Left lung (tissue), 10 donors: Measurements from ENCODE around the gene GAS6. TPM values are rescaled to one million over a fixed set of nuclear protein-coding genes. Genes with fewer than 3 reads are reported as not detected.

Experiments used
- ATAC-seq: fragments of 200-7000 bp; cut with Tn5 transposase; one replicate; pipeline ENCODE4 v1.9.1; 2020; ENCODE audit warnings: moderate library complexity
- DNase-seq, 4 donors: peaks; one replicate each; pipeline ENCODE4 v3.0.0-alpha.2; 2013 to 2020
- H3K27ac ChIP-seq, 2 donors: fragments of 200-600 bp; sonication (generic) in 1 of 2; one replicate each; pipeline versions ENCODE4 v1.5.0 to v1.8.0; 2020 to 2021
- H3K27me3 ChIP-seq, 2 donors: fragments of 200-600 bp; sonication (generic) in 1 of 2; one replicate each; pipeline versions ENCODE4 v1.5.0 to v1.8.0; 2020 to 2021
- H3K36me3 ChIP-seq, 2 donors: fragments of 200-600 bp; sonication (generic) in 1 of 2; one replicate each; pipeline versions ENCODE4 v1.5.0 to v1.8.0; 2020 to 2021
- H3K4me1 ChIP-seq, 2 donors: fragments of 200-600 bp; one replicate each; pipeline ENCODE4 v1.8.0; 2021
- H3K4me3 ChIP-seq, 2 donors: fragments of 200-600 bp; sonication (generic) in 1 of 2; one replicate each; pipeline versions ENCODE4 v1.5.0 to v1.8.0; 2020 to 2021; ENCODE audit warnings: mild to moderate bottlenecking in 1 of 2
- H3K9me3 ChIP-seq, 2 donors: fragments of 200-600 bp; sonication (generic) in 1 of 2; one replicate each; pipeline versions ENCODE4 v1.5.0 to v1.8.0; 2020 to 2021
- intact Hi-C, 2 donors: fragments of 100-400 bp; cut with DNase I; formaldehyde crosslinking; loops; one replicate each; pipeline versions ENCODE4 v1.11.2 to v1.14.2; 2022
- polyA plus RNA-seq, 6 donors: library from polyadenylated mRNA; unstranded; fragments of 120-200 nt; gene quantifications; one replicate each; pipeline ENCODE4 v1.2.1, GENCODE V29; 2013; ENCODE audit not compliant: insufficient read length in 6 of 6
- total RNA-seq, 2 donors: library from RNA; stranded (reverse); fragmentation: NEBNext Ultra II Directional; extraction: Animal tissue kit (Norgen Biotek cat#: 25700); gene quantifications; one replicate each; pipeline ENCODE4 v1.2.1, GENCODE V29; 2021
- TF ChIP-seq, protein P1 (sequence below), 2 donors: fragments of 200-600 bp; sonication (generic) in 1 of 2; IDR thresholded peaks; one replicate each; pipeline versions ENCODE4 v1.5.0 to v1.8.0; 2021; ENCODE audit warnings: antibody characterized with exemption in 2 of 2
- donor health status: DM: no; HTN: yes; CAD: no.
- donor health status: DM: no; HTN: no; CAD: no.

Gene GAS6
- total and polyA plus RNA-seq, 8 donors, result 24.8 to 169 (median 33.5) TPM

DNA sequence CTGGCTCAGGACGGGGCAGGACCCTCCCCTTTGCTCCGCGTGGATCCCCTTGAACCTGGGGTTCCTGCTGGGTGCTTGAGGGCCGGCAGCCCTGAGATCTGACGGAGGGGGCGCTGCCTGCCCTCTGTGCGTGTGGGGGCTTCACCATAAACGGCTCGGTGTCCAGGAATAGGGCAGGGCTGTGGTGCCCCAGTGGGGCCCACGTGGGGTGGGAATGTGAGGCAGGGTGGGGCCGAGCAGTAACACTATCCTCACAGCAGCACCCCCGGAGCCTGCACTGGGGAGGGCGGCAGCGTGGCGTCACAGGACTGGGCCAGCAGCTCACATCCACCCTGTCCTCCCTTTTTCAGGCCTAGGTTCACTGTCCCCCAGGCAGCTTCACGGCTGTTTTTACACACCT is 38.0 kb downstream of the GAS6 start:
- TF ChIP-seq, protein P1, sequence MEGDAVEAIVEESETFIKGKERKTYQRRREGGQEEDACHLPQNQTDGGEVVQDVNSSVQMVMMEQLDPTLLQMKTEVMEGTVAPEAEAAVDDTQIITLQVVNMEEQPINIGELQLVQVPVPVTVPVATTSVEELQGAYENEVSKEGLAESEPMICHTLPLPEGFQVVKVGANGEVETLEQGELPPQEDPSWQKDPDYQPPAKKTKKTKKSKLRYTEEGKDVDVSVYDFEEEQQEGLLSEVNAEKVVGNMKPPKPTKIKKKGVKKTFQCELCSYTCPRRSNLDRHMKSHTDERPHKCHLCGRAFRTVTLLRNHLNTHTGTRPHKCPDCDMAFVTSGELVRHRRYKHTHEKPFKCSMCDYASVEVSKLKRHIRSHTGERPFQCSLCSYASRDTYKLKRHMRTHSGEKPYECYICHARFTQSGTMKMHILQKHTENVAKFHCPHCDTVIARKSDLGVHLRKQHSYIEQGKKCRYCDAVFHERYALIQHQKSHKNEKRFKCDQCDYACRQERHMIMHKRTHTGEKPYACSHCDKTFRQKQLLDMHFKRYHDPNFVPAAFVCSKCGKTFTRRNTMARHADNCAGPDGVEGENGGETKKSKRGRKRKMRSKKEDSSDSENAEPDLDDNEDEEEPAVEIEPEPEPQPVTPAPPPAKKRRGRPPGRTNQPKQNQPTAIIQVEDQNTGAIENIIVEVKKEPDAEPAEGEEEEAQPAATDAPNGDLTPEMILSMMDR (IDR thresholded peaks at IDR 0.05), result no peak
- Histone ChIP-seq H3K4me1 (peaks cover 0 to 8% of the 10 kb centered on the region in 2 donors), H3K4me3 (no peak overlapping the region), H3K27me3 (no peaks in the 10 kb centered on the region), H3K36me3 (peaks cover 0 to 63% of the 10 kb centered on the region in 2 donors), H3K9me3 (no peaks in the 10 kb centered on the region), H3K27ac (no peak overlapping the region)
- ATAC-seq, result no peak
- intact Hi-C loops, result no loop called here
- DNase-seq, result peak in 1 of 4 donors; percentile 77

DNA sequence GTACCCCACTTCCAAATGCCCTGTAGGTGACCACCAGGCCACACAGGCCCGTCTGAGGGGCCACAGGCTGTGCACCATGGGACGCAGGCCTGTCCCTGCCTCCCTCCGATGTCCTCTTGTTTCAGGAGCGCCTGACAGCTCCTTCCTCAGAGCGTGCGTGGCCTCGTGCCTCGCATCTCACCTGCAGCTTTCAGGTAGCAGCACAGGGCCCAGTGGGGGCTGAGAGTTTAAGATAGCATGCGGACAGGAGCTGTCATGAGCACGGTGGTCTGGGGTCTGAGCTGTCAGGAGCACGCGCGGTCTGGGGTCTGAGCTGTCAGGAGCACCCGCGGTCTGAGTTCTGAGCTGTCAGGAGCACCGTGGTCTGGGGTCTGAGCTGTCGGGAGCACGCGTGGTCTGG is 40.1 kb downstream of the GAS6 start:
- peaks cover 2 to 27% of the 10 kb centered on the region in 2 donors for H3K4me1 ChIP-seq
- intact Hi-C loops, result no loop called here
- H3K27ac ChIP-seq, result no peak overlapping the region
- ATAC-seq, result no peak
- H3K9me3 ChIP-seq, result no peaks in the 10 kb centered on the region
- TF ChIP-seq, protein P1 (IDR thresholded peaks at IDR 0.05), result no peak
- DNase-seq, result no peak
- H3K4me3 ChIP-seq, result no peak overlapping the region
- H3K36me3 ChIP-seq, result peaks cover 0 to 76% of the 10 kb centered on the region in 2 donors
- no peaks in the 10 kb centered on the region for H3K27me3 ChIP-seq

DNA sequence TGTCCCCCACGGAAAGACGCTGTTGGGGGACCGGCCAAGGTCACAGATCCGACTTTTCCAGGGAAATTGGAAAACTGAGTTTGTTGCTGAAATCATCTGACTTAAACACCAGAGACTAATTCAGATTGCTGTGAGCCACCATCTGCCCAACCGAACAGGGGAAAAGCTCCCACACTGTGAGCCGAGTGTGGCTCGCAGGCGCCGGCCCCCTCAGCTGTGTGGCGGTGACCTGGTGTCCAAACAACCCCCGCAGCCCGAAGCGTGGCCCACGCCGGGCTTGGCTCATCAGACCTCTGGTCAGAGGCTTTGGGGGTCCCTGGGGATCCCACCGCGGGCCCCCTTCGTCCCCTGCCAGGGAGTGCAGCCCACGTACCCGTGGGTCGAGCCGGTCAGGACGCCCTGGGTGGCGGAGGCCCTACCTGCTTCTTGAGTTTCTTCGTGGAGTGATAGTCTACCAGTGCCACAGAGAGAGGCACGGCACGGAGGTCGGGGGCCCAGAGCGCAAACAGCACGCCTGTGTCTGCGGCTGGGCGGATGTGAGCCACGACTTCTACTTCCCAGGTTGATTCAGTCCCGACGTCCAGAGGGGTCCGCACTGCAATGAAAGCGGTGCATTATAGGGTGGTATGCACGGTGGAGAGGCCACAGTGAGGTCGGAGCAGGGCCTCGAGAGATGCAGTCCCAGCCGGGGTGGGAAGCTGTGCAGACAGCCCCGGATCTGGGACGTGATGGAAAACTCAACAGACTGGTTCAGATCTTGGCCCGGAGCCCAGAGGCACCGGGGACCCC is 40.7 kb downstream of the GAS6 start:
- Histone ChIP-seq H3K4me3 (no peak overlapping the region), H3K36me3 (peaks cover 0 to 72% of the 10 kb centered on the region in 2 donors), H3K4me1 (peaks cover 2 to 33% of the 10 kb centered on the region in 2 donors), H3K27me3 (no peaks in the 10 kb centered on the region), H3K9me3 (no peaks in the 10 kb centered on the region), H3K27ac (no peak overlapping the region)
- intact Hi-C loops, result no loop called here
- DNase-seq, result peak in 1 of 4 donors; percentile 76
- TF ChIP-seq, protein P1 (IDR thresholded peaks at IDR 0.05), result no peak
- no peak for ATAC-seq

DNA sequence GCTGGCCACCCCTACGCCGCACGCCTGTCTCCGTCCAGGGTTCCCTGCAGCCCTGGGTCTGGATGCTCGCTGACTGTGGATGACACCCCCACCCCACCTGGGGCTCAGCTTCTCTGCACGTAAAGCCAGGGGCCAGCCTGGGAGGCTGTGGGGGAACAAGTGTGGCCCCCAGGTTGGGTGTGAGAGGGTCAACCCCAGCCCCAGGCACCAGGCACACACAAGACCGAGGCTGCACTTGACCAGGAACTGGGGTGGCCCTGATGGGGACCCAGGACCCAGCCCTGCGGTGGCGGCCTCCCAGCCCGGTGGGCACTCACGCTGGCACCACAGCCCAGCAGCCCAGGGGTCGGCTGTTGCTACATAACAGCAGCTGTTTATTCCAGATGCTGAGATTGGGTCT is 41.6 kb downstream of the GAS6 start:
- Histone ChIP-seq H3K4me3 (no peak overlapping the region), H3K36me3 (peaks cover 0 to 63% of the 10 kb centered on the region in 2 donors), H3K4me1 (peaks cover 2 to 39% of the 10 kb centered on the region in 2 donors), H3K27ac (no peak overlapping the region), H3K9me3 (no peaks in the 10 kb centered on the region), H3K27me3 (no peaks in the 10 kb centered on the region)
- ATAC-seq, result no peak
- intact Hi-C loops, result no loop called here
- TF ChIP-seq, protein P1 (IDR thresholded peaks at IDR 0.05), result no peak
- peak in 1 of 4 donors; percentile 68 for DNase-seq

DNA sequence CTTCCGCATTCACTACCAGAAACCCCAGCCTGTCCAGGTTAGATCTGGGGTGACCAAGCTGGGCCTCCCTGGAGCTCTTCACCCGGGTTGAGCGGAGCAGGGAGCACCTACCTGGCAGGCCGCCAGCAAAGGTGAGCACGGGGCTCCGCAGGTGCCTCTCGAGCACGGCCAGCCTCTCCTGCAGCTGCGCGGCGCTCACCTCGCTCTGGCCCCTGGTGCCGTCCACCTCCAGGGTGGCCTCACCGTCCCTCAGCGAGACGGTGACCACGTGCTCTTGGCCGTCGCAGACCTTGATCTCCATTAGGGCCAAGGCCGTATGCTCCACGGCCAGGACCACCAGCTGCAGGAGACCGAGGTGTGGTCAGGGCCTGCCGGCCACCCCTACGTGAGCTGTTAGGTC is 42.0 kb downstream of the GAS6 start:
- TF ChIP-seq, protein P1 (IDR thresholded peaks at IDR 0.05), result no peak
- Histone ChIP-seq H3K4me3 (no peak overlapping the region), H3K27me3 (no peaks in the 10 kb centered on the region), H3K36me3 (peaks cover 0 to 59% of the 10 kb centered on the region in 2 donors), H3K4me1 (peaks cover 2 to 42% of the 10 kb centered on the region in 2 donors), H3K9me3 (no peaks in the 10 kb centered on the region), H3K27ac (peak overlapping the region; percentile 58 to 65)
- peak in 1 of 4 donors; percentile 75 for DNase-seq
- intact Hi-C loops, result no loop called here
- no peak for ATAC-seq
